Stomach smooth muscle (tissue), 2 donors: Measurements from ENCODE around the gene C11orf68.
"Not testable (repeated sequence)": the region's sequence is repeated elsewhere in the genome, so short reads cannot be mapped to it uniquely, and the experiment has no call there.

ENCODE experiments used
- H3K27ac ChIP-seq: one replicate; pipeline ENCODE4 v1.7.0; 2013; ENCODE audit warnings: mild to moderate bottlenecking, low read length, inconsistent platforms
- H3K27me3 ChIP-seq, 2 donors: one replicate each; pipeline ENCODE4 v1.7.0; 2013; ENCODE audit warnings: low read length in 2 of 2; ENCODE audit not compliant: insufficient read depth in 2 of 2, control insufficient read depth in 1 of 2
- H3K36me3 ChIP-seq, 2 donors: one replicate each; pipeline ENCODE4 v1.7.0; 2013; ENCODE audit warnings: low read length in 2 of 2; ENCODE audit not compliant: control insufficient read depth in 2 of 2, insufficient read depth in 2 of 2
- H3K4me1 ChIP-seq: one replicate; pipeline ENCODE4 v1.7.0; 2013; ENCODE audit warnings: low read length; ENCODE audit not compliant: control insufficient read depth, insufficient read depth
- H3K4me3 ChIP-seq, 2 donors: one replicate each; pipeline ENCODE4 v1.7.0; 2013; ENCODE audit warnings: low read length in 2 of 2
- H3K9ac ChIP-seq, 2 donors: one replicate each; pipeline ENCODE4 v1.7.0; 2013; ENCODE audit warnings: low read length in 2 of 2, mild to moderate bottlenecking in 1 of 2
- H3K9me3 ChIP-seq, 2 donors: one replicate each; pipeline ENCODE4 v1.7.0; 2013; ENCODE audit warnings: low read length in 2 of 2; ENCODE audit not compliant: control insufficient read depth in 2 of 2
- donor health status: healthy.
- donor health status: Pancreatic carcinoma.

C11orf68 gene

GRCh38 chr11:65897020-65897471 is 21.8 kb downstream of the C11orf68 start:
- Histone ChIP-seq H3K36me3 (no peaks in the 10 kb centered on the region), H3K27ac (no peak overlapping the region), H3K9ac (no peak overlapping the region), H3K27me3 (peaks cover 0 to 11% of the 10 kb centered on the region in 2 donors), H3K4me3 (no peak overlapping the region), H3K9me3 (no peaks in the 10 kb centered on the region), H3K4me1 (peaks cover 36% of the 10 kb centered on the region)

GRCh38 chr11:65896034-65896999 is 22.5 kb downstream of the C11orf68 start:
- peaks cover 42% of the 10 kb centered on the region for H3K4me1 ChIP-seq
- no peaks in the 10 kb centered on the region for H3K36me3 ChIP-seq
- H3K4me3 ChIP-seq = no peak overlapping the region
- H3K9ac ChIP-seq = no peak overlapping the region
- H3K27ac ChIP-seq = no peak overlapping the region
- peaks cover 0 to 11% of the 10 kb centered on the region in 2 donors for H3K27me3 ChIP-seq
- no peaks in the 10 kb centered on the region for H3K9me3 ChIP-seq

- Histone ChIP-seq H3K27me3 (peaks cover 0 to 11% of the 10 kb centered on the region in 2 donors), H3K9ac (no peak overlapping the region), H3K36me3 (no peaks in the 10 kb centered on the region), H3K4me1 (peaks cover 45% of the 10 kb centered on the region), H3K27ac (no peak overlapping the region), H3K9me3 (no peaks in the 10 kb centered on the region), H3K4me3 (no peak overlapping the region)
Observed at GRCh38 chr11:65895482-65895981, 23.3 kb downstream of the C11orf68 start.

GRCh38 chr11:65894034-65894591 is 24.7 kb downstream of the C11orf68 start:
- H3K9ac ChIP-seq = peak overlapping the region in 1 of 2 donors; percentile 74
- H3K4me1 ChIP-seq = peaks cover 44% of the 10 kb centered on the region
- no peaks in the 10 kb centered on the region for H3K9me3 ChIP-seq
- H3K27me3 ChIP-seq = peaks cover 0 to 2% of the 10 kb centered on the region in 2 donors
- no peaks in the 10 kb centered on the region for H3K36me3 ChIP-seq
- H3K27ac ChIP-seq = peak overlapping the region; percentile 85
- no peak overlapping the region for H3K4me3 ChIP-seq

GRCh38 chr11:65892661-65893317 is 26.1 kb downstream of the C11orf68 start:
- Histone ChIP-seq H3K4me1 (peaks cover 55% of the 10 kb centered on the region), H3K4me3 (peak overlapping the region; percentile 18 to 93), H3K36me3 (no peaks in the 10 kb centered on the region), H3K9ac (no peak overlapping the region), H3K27me3 (no peaks in the 10 kb centered on the region), H3K9me3 (no peaks in the 10 kb centered on the region), H3K27ac (peak overlapping the region; percentile 99)

- peak overlapping the region; percentile 99 for H3K27ac ChIP-seq
- H3K36me3 ChIP-seq, H3K9me3 ChIP-seq, H3K27me3 ChIP-seq: not testable (repeated sequence)
- peak overlapping the region; percentile 75 to 80 for H3K9ac ChIP-seq
- H3K4me1 ChIP-seq = peaks cover 61% of the 10 kb centered on the region
- H3K4me3 ChIP-seq = peak overlapping the region; percentile 73 to 93
Observed at GRCh38 chr11:65892137-65892540, 26.7 kb downstream of the C11orf68 start.

- Histone ChIP-seq H3K27ac (peak overlapping the region; percentile 99), H3K9ac (peak overlapping the region; percentile 75 to 80), H3K27me3 (no peaks in the 10 kb centered on the region), H3K36me3 (peaks cover 0 to 4% of the 10 kb centered on the region in 2 donors), H3K4me3 (peak overlapping the region; percentile 73 to 93), H3K9me3 (no peaks in the 10 kb centered on the region), H3K4me1 (peaks cover 64% of the 10 kb centered on the region)
Observed at GRCh38 chr11:65891219-65892136, 27.4 kb downstream of the C11orf68 start.

- Histone ChIP-seq H3K4me1 (peaks cover 64% of the 10 kb centered on the region), H3K9ac (peak within 1 kb of the TSS; percentile 91 to 92)
Observed at GRCh38 chr11:65890324-65891218, 28.3 kb downstream of the C11orf68 start, which contains the start of gene CCDC85B. Gene CCDC85B (plus strand): TSS chr11:65890673. CDS start chr11:65890784, 111 bp downstream.

GRCh38 chr11:65888163-65888814 is 30.6 kb downstream of the C11orf68 start, which contains the start of gene FIBP:
Gene FIBP (minus strand): TSS chr11:65888471. CDS start chr11:65888418, 53 bp downstream.
- Histone ChIP-seq H3K9ac (peak within 1 kb of the TSS; percentile 90 to 91), H3K36me3 (peaks cover 15 to 19% of the 10 kb centered on the region in 2 donors), H3K27ac (peak within 1 kb of the TSS; percentile 99), H3K27me3 (no peaks in the 10 kb centered on the region), H3K4me1 (peaks cover 73% of the 10 kb centered on the region), H3K4me3 (peak within 1 kb of the TSS; percentile 89 to 93), H3K9me3 (no peaks in the 10 kb centered on the region)

More at GRCh38 chr11:65890324-65891218, 28.3 kb downstream of the C11orf68 start, which contains the start of gene CCDC85B:
- peak within 1 kb of the TSS; percentile 99 for H3K27ac ChIP-seq
- peaks cover 4 to 8% of the 10 kb centered on the region in 2 donors for H3K36me3 ChIP-seq
- H3K4me3 ChIP-seq = peak within 1 kb of the TSS; percentile 73 to 93
- H3K27me3 ChIP-seq = no peaks in the 10 kb centered on the region
- no peaks in the 10 kb centered on the region for H3K9me3 ChIP-seq
